Muscle layer of colon (tissue), 2 donors: ENCODE data around the gene AWAT2.

Source experiments
- H3K27ac ChIP-seq: one replicate; pipeline ENCODE4 v1.7.0; 2013; ENCODE audit warnings: low read depth, mild to moderate bottlenecking, low read length, moderate library complexity
- H3K27me3 ChIP-seq, 2 donors: one replicate each; pipeline ENCODE4 v1.7.0; 2013; ENCODE audit warnings: low read length in 2 of 2, mild to moderate bottlenecking in 2 of 2; ENCODE audit not compliant: insufficient read depth in 2 of 2, control insufficient read depth in 1 of 2
- H3K36me3 ChIP-seq: one replicate; pipeline ENCODE4 v1.7.0; 2013; ENCODE audit warnings: mild to moderate bottlenecking, low read length; ENCODE audit not compliant: insufficient read depth
- H3K4me1 ChIP-seq: one replicate; pipeline ENCODE4 v1.7.0; 2013; ENCODE audit warnings: mild to moderate bottlenecking, low read length; ENCODE audit not compliant: insufficient read depth
- H3K4me3 ChIP-seq, 2 donors: one replicate each; pipeline ENCODE4 v1.7.0; 2013; ENCODE audit warnings: low read length in 2 of 2, low read depth in 1 of 2, mild to moderate bottlenecking in 1 of 2, moderate library complexity in 1 of 2
- H3K9ac ChIP-seq: one replicate; pipeline ENCODE4 v1.7.0; 2013; ENCODE audit warnings: low read length
- H3K9me3 ChIP-seq: one replicate; pipeline ENCODE4 v1.7.0; 2013; ENCODE audit warnings: mild to moderate bottlenecking, low read length
- donor health status: abdominal sarcoma.
- donor health status: Adenocarcinoma of cecum.

Gene AWAT2

GRCh38 chrX:70062961-70063550 lies 13.3 kb upstream of the AWAT2 start:
- no peak overlapping the region for H3K9ac ChIP-seq
- H3K9me3 ChIP-seq, result no peaks in the 10 kb centered on the region
- H3K36me3 ChIP-seq, result no peaks in the 10 kb centered on the region
- no peak overlapping the region for H3K27ac ChIP-seq
- H3K4me3 ChIP-seq, result no peak overlapping the region
- no peaks in the 10 kb centered on the region for H3K4me1 ChIP-seq
- peaks cover 0 to 19% of the 10 kb centered on the region in 2 donors for H3K27me3 ChIP-seq

- Histone ChIP-seq H3K27me3 (peaks cover 0 to 19% of the 10 kb centered on the region in 2 donors), H3K9ac (no peak within 1 kb of the TSS), H3K4me3 (no peak within 1 kb of the TSS), H3K27ac (no peak within 1 kb of the TSS), H3K9me3 (no peaks in the 10 kb centered on the region), H3K36me3 (no peaks in the 10 kb centered on the region), H3K4me1 (no peaks in the 10 kb centered on the region)
Observed at GRCh38 chrX:70062076-70062475, 12.3 kb upstream of the AWAT2 start, which contains the start of gene OTUD6A. Gene OTUD6A (plus strand): TSS chrX:70062457. CDS start chrX:70062525, 68 bp downstream.

- H3K36me3 ChIP-seq, result no peaks in the 10 kb centered on the region
- peaks cover 0 to 4% of the 10 kb centered on the region in 2 donors for H3K27me3 ChIP-seq
- no peak overlapping the region for H3K27ac ChIP-seq
- H3K4me3 ChIP-seq, result no peak overlapping the region
- no peak overlapping the region for H3K9ac ChIP-seq
- no peaks in the 10 kb centered on the region for H3K9me3 ChIP-seq
- H3K4me1 ChIP-seq, result no peaks in the 10 kb centered on the region
Observed at GRCh38 chrX:70054391-70054790, 4.7 kb upstream of the AWAT2 start.

GRCh38 chrX:70052895-70053615 lies 3.3 kb upstream of the AWAT2 start:
- Histone ChIP-seq H3K9ac (no peak overlapping the region), H3K4me1 (no peaks in the 10 kb centered on the region), H3K27ac (no peak overlapping the region), H3K9me3 (no peaks in the 10 kb centered on the region), H3K27me3 (peaks cover 0 to 4% of the 10 kb centered on the region in 2 donors), H3K4me3 (no peak overlapping the region), H3K36me3 (no peaks in the 10 kb centered on the region)

GRCh38 chrX:70049406-70049805 lies 332 bp downstream of the AWAT2 start:
- Histone ChIP-seq H3K9me3 (no peaks in the 10 kb centered on the region), H3K9ac (no peak overlapping the region), H3K36me3 (no peaks in the 10 kb centered on the region), H3K4me3 (no peak overlapping the region), H3K4me1 (no peaks in the 10 kb centered on the region), H3K27ac (no peak overlapping the region), H3K27me3 (peaks cover 0 to 4% of the 10 kb centered on the region in 2 donors)

- Histone ChIP-seq H3K27ac (no peak overlapping the region), H3K27me3 (peaks cover 0 to 6% of the 10 kb centered on the region in 2 donors), H3K4me3 (no peak overlapping the region), H3K36me3 (no peaks in the 10 kb centered on the region), H3K9me3 (no peaks in the 10 kb centered on the region), H3K4me1 (no peaks in the 10 kb centered on the region), H3K9ac (no peak overlapping the region)
Observed at GRCh38 chrX:70046978-70047377, 2.8 kb downstream of the AWAT2 start.

- Histone ChIP-seq H3K4me3 (no peak overlapping the region), H3K27me3 (peaks cover 0 to 6% of the 10 kb centered on the region in 2 donors), H3K9me3 (no peaks in the 10 kb centered on the region), H3K27ac (no peak overlapping the region), H3K36me3 (no peaks in the 10 kb centered on the region), H3K4me1 (no peaks in the 10 kb centered on the region), H3K9ac (no peak overlapping the region)
Observed at GRCh38 chrX:70044541-70045245, 5.0 kb downstream of the AWAT2 start.

- H3K27me3 ChIP-seq, result peaks cover 0 to 6% of the 10 kb centered on the region in 2 donors
- H3K9me3 ChIP-seq, result no peaks in the 10 kb centered on the region
- no peak overlapping the region for H3K4me3 ChIP-seq
- no peak overlapping the region for H3K9ac ChIP-seq
- no peak overlapping the region for H3K27ac ChIP-seq
- H3K36me3 ChIP-seq, result no peaks in the 10 kb centered on the region
- no peaks in the 10 kb centered on the region for H3K4me1 ChIP-seq
Observed at GRCh38 chrX:70043685-70044084, 6.1 kb downstream of the AWAT2 start.

GRCh38 chrX:70042399-70043371 lies 7.1 kb downstream of the AWAT2 start:
- no peak overlapping the region for H3K9ac ChIP-seq
- no peaks in the 10 kb centered on the region for H3K36me3 ChIP-seq
- H3K4me1 ChIP-seq, result no peaks in the 10 kb centered on the region
- peaks cover 0 to 6% of the 10 kb centered on the region in 2 donors for H3K27me3 ChIP-seq
- H3K4me3 ChIP-seq, result no peak overlapping the region
- H3K27ac ChIP-seq, result no peak overlapping the region
- no peaks in the 10 kb centered on the region for H3K9me3 ChIP-seq

GRCh38 chrX:70041993-70042392 lies 7.7 kb downstream of the AWAT2 start:
- H3K36me3 ChIP-seq, result no peaks in the 10 kb centered on the region
- no peak overlapping the region for H3K27ac ChIP-seq
- peaks cover 0 to 6% of the 10 kb centered on the region in 2 donors for H3K27me3 ChIP-seq
- no peak overlapping the region for H3K9ac ChIP-seq
- no peaks in the 10 kb centered on the region for H3K9me3 ChIP-seq
- no peaks in the 10 kb centered on the region for H3K4me1 ChIP-seq
- H3K4me3 ChIP-seq, result no peak overlapping the region

- Histone ChIP-seq H3K27ac (no peak overlapping the region), H3K9ac (no peak overlapping the region), H3K36me3 (no peaks in the 10 kb centered on the region), H3K4me3 (no peak overlapping the region), H3K27me3 (peaks cover 0 to 6% of the 10 kb centered on the region in 2 donors), H3K4me1 (no peaks in the 10 kb centered on the region), H3K9me3 (no peaks in the 10 kb centered on the region)
Observed at GRCh38 chrX:70039758-70040157, 10.0 kb downstream of the AWAT2 start.
